NCI-H1436 treated with DMSO at 0.1 percent for 48 hours (cell line): ENCODE data around the gene GPR68.
"Not testable (repeated sequence)": the region's sequence is repeated elsewhere in the genome, so short reads cannot be mapped to it uniquely, and the experiment has no call there.

Experiments
- DNase-seq: peaks from one replicate; lab custom pipeline; 2025; lab: John Stamatoyannopoulos, UW

The GPR68 gene

GRCh38 chr14:91228112-91229004, 16.1 kb downstream of the GPR68 start:
- no peak for DNase-seq

DNA sequence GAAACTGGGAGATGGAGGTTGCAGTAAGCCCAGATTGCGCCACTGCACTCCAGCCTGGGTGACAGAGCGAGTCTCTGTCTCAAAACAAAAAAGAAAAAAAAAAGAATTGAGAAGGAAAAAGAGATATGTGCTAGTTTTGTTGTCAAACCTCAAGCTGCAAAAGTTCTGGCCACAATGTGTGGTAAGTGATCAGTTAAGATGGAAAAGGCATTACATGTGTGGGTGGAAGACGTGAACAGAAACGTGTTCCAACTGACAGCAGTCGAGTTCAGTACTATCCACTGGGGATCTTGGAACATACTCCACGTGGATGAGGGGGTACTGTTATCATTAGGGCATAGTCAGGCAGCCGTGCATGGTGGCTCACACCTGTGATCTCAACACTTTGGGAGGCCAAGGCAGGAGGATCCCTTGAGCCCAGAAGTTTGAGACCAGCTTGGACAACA, 17.3 kb downstream of the GPR68 start:
- no peak for DNase-seq

GRCh38 chr14:91226360-91226759, 18.1 kb downstream of the GPR68 start:
- not testable (repeated sequence) for DNase-seq

- DNase-seq = no peak
Observed at GRCh38 chr14:91225025-91225424, 19.5 kb downstream of the GPR68 start.

DNA sequence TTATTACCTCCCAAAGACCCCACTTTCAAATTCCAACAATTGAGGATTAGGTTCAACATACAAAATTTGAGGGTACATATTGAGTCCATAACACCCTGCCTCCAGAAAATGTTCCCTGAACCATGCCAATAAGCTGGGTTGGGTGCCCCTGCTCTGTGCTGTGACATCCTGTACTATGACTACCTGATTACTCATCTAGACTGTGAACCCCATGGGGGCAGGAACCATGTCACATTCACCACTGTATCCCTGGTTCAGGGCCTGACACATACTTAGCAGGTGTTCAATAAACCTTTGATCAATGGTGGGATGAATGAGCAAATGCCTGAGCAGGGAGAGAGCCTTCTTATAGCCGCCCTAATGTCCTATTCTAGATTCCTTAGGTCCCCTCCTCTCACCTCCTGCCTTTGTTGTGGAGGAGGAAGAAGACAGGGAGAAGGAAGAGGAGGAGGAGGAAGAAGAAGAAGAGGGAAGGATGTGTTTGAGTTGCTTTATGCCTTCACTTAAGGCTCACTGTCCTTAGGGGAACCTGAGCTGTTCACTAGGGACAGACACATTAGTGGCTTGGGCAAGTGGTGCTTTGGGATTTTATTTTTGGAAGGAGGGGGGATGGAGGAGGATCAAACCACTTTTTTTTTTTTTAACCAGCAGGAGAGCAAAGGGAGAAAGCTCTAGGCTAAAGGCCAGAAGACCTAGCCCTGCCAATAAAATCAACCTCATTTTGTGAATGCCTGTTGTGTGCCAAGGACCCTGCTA, 21.3 kb downstream of the GPR68 start:
- no peak for DNase-seq

- no peak for DNase-seq
Observed at GRCh38 chr14:91221270-91221669, 23.2 kb downstream of the GPR68 start.

DNA sequence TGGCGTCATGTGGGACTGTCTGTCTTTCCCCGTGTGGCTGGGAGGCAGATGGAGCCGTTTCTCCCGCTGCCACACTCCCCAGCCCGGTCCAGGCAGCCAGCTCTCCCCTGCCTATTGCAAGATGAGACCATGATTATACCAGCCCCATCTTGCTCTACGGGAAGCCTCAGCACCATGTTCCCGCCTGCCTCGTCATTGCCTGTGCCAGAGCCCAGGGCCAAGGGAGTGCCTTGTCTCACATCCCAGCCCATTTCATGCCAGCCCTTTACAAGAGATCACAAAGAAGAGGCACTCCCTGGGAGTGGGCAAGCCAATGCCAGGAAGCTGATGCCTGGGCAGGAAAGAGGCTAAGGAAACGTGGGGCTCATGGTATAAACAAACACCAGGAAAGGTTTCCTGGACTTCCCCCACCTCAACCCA, 23.9 kb downstream of the GPR68 start:
- no peak for DNase-seq

GRCh38 chr14:91219517-91220389, 24.8 kb downstream of the GPR68 start:
- DNase-seq = no peak

DNA sequence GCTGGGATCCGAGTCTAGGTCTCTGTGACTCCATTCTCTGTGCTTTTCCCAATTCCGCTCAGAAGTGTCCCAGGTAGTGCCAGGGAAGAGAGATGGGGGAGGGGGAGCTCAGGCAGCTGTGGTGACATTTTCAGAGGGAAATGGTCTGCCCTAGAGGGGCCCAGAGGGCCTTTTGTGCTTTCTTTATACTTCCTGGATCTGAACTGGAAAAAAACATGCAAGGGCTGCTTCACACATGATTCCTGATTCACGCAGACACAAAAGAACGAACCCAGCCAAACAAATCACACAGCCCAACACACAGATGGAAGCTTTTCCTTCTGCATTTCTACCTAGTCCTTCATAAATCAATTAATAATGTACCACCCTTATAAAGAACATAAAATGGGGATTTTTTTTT, 26.5 kb downstream of the GPR68 start:
- DNase-seq = no peak

DNA sequence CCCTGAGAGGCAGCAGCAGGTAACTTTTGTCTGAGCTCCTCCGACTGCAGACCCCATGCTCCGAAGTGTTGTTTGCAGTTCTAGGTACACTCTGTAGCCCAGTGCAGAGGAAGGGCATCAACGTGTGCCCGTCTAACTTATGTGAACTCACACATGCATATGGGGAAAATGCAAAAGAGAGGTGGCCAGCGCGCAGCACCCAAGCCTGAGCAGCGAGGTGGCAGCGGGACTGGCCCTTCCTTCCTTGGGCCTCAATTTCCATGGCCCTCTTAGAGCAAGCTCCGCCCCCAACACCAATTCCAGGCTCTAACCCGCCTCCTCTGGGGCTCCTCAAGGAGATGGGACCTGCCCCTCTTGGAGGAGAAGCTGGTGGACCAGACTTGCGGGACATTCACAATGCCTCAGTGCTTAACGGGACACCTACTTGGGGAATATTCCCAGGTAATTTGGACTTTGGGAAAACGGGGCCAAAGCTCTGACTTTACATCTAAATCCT, 27.7 kb downstream of the GPR68 start:
- DNase-seq = no peak

- DNase-seq = no peak
Observed at GRCh38 chr14:91215381-91215780, 29.1 kb downstream of the GPR68 start.

DNA sequence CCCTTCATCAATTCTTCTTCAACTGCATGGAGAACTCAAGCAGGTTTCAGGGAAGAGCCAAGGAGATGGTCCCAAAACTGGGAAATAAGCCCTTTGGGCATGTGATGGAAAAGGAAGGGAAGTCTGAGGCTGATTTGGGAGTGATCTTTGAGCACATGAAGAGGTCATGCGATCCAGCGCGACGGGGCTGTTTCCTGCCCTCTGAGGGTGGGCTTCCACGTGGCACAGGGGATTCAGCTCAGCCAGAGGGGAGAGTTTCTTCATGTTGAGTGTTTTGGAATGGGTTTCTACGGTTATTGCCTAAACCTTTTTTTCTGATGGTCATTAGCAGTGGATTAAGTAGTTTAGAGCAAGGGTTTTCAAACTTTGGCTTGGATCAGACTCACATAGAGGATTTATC, 30.2 kb downstream of the GPR68 start:
- no peak for DNase-seq

DNA sequence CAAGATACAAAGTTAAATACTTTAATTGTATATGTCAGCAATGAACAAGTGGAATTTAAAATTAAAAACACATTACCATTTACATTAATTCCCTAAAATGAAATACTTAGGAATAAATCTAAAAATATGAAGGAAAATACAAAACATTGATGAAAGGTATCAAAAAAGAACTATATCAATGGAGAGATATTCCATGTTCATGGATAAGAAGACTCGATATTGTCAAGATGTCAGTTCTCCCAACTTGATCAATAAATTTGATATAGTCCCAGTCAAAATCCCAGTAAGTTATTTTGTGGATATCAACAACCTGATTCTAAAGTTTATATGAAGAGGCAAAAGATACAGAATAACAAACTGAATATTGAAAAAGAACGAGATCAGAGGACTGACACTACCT, 33.5 kb downstream of the GPR68 start:
- no peak for DNase-seq

GRCh38 chr14:91207008-91207407, 37.5 kb downstream of the GPR68 start:
- no peak for DNase-seq

DNA sequence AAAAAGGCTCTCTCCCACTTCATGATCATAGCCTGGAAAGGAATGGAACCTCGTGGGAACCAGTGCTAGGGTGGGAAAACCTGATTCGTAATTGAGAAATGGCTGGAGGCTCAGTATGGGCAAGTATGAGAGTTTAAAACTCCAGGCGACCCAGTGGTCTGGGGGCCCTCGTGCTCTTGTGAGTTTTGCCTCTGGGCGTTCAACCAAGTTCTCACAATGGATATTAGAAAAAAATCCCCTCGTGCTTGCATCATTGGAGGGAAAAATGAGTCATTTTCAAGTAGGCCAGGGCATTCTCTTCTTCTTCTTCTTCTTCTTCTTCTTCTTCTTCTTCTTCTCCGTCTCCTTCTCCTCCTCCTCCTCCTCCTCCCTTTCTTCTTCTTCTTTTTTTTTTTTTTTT, 39.0 kb downstream of the GPR68 start:
- no peak for DNase-seq

- DNase-seq = no peak
Observed at GRCh38 chr14:91204657-91205056, 39.8 kb downstream of the GPR68 start.

- DNase-seq = no peak
Observed at GRCh38 chr14:91202234-91202974, 42.1 kb downstream of the GPR68 start.

- not testable (repeated sequence) for DNase-seq
Observed at GRCh38 chr14:91200802-91201201, 43.7 kb downstream of the GPR68 start.

DNA sequence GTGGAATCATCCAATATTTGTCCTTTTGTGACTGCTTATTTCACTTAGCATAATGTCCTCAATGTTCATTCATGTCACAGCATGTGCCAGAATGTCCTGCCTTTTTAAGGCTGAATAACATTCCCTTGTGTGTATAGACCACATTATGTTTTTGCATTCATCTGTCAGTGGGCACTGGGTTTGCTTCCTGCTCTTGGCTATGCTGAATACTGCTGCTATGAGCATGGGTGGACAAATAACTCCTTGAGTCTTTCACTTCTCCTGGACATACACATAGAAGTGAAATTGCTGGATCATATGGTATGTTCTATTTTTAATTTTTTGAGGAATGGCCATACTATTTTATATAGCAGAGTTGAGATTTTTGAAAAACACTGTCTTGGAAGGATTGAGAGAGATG, 46.9 kb downstream of the GPR68 start:
- no peak for DNase-seq

- no peak for DNase-seq
Observed at GRCh38 chr14:91195881-91196280, 48.6 kb downstream of the GPR68 start.

DNA sequence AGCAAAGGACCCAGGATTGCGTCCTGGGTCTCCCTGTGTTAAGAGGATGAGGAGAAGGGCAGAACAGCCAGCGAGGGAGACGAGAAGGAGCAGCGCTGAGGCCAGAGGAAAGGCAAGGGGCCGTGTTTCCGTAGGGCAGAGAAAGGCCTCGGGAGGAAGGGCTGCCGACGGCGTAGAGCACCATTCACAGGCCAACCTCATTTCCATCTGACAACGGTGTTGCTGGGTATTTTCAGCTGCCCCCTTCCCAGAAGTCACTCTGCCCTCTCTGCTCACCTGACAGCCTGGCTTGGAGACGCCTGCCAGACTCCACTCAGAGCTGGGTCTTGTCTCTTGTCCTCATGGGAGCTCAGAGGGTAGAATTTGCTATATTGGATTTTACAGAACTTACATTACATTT, 51.4 kb downstream of the GPR68 start:
- no peak for DNase-seq
